ENCODE data around the gene CNGA4. TPM values are rescaled to one million over a fixed set of nuclear protein-coding genes. Genes with fewer than 3 reads are reported as not detected.

The CNGA4 gene, protein sequence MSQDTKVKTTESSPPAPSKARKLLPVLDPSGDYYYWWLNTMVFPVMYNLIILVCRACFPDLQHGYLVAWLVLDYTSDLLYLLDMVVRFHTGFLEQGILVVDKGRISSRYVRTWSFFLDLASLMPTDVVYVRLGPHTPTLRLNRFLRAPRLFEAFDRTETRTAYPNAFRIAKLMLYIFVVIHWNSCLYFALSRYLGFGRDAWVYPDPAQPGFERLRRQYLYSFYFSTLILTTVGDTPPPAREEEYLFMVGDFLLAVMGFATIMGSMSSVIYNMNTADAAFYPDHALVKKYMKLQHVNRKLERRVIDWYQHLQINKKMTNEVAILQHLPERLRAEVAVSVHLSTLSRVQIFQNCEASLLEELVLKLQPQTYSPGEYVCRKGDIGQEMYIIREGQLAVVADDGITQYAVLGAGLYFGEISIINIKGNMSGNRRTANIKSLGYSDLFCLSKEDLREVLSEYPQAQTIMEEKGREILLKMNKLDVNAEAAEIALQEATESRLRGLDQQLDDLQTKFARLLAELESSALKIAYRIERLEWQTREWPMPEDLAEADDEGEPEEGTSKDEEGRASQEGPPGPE
- not detected in 2 replicates for total RNA-seq

DNA sequence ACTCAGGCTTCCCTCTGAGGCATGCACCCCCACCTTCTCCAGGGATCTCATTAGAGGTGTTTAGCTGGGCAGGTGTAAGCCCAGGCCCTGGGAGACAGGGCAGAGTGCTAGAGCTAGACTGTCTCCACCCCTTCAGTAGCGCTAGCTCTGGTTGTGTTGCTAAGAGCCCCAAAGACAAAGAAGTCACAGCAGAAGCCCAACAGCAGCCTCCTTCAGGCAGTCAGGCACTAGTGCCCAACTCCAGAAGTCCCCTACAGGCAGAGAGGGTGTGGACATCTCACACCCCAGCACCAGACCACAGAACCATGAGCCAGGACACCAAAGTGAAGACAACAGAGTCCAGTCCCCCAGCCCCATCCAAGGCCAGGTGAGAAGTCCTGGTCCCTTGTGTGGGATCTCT is at the start of gene CNGA4:
Gene CNGA4, plus strand, starts transcription at position 188 of the 400 bp plus-strand sequence. Its CDS starts 118 bp downstream, at position 306.
- no peak within 1 kb of the TSS for H3K4me3 Mint-ChIP-seq (ENCODE audit: low read depth)
- no peak within 1 kb of the TSS for H3K27ac Mint-ChIP-seq
- no peak for DNase-seq (ENCODE audit: low spot score)
- H3K4me1 Mint-ChIP-seq (ENCODE audit: low read depth) = peaks cover 9% of the 10 kb centered on the region
- peaks cover 5% of the 10 kb centered on the region for H3K27me3 Mint-ChIP-seq (ENCODE audit: low read depth)
- intact Hi-C loops (cut with micrococcal nuclease) = loop anchor here (5.0 to 10.0 kb wide), 3 partner anchors 113 to 554 kb away; partner anchors contain the start of genes TAF10, TPP1, TRIM22 and TRIM5
- no peaks in the 10 kb centered on the region for H3K9me3 Mint-ChIP-seq
- H3K36me3 Mint-ChIP-seq (ENCODE audit: low read depth) = no peaks in the 10 kb centered on the region

DNA sequence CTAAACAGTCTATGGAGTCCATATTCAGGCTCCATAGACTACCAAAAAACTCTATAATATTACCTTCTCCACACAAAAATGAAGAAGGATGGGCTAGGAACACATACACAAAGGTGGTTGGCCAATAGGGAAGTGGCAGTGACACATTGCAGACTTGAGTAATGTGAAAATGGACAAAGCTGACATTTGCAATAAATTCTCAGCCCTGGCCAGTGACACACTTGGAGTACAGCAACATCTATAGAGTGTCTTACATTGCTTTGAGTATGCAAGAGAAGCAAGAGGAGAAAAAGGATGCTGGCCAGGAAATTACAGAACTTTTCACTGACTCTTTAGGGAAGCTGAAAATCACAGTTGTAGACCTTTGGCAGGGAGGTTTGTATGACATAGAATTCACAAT is 47.1 kb upstream of the CNGA4 start:
- intact Hi-C loops (cut with micrococcal nuclease) = no loop called here
- no peak for DNase-seq (ENCODE audit: low spot score)
- H3K9me3 Mint-ChIP-seq = peaks cover 7% of the 10 kb centered on the region
- H3K36me3 Mint-ChIP-seq (ENCODE audit: low read depth) = no peaks in the 10 kb centered on the region
- H3K4me3 Mint-ChIP-seq (ENCODE audit: low read depth) = no peak overlapping the region
- peaks cover 6% of the 10 kb centered on the region for H3K27me3 Mint-ChIP-seq (ENCODE audit: low read depth)
- peaks cover 25% of the 10 kb centered on the region for H3K4me1 Mint-ChIP-seq (ENCODE audit: low read depth)
- H3K27ac Mint-ChIP-seq = no peak overlapping the region

DNA sequence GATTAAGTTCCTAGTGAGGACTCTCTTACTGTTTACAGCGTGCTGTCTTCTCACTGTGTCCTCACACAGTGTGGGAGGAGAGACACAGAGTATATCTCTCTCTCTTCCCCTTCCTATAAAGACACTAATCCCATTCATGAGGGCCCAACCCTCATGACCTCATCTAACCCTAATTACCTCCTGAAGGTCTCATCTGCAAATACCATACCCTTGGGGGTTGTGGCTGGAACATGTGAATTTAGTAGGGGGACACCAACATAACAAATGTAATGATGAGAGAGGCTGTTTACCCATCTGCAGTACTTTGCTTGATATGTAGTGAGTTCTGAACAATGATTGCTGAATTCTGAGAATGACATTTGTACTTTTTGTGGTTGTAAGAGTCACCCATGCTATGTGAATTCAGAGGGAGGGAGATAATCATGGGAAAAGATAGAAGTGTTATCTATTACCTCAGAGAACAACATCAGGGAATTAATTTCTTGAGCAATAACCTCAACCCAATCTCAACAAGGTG is 44.8 kb upstream of the CNGA4 start:
- Mint-ChIP-seq H3K27ac (peak overlapping the region; percentile 54), H3K9me3 (peaks cover 7% of the 10 kb centered on the region), H3K36me3 (ENCODE audit: low read depth) (no peaks in the 10 kb centered on the region), H3K4me1 (ENCODE audit: low read depth) (peaks cover 29% of the 10 kb centered on the region), H3K27me3 (ENCODE audit: low read depth) (peaks cover 6% of the 10 kb centered on the region), H3K4me3 (ENCODE audit: low read depth) (no peak overlapping the region)
- DNase-seq (ENCODE audit: low spot score) = no peak
- intact Hi-C loops (cut with micrococcal nuclease) = loop anchor here (1.0 kb wide), 2 partner anchors 39 to 126 kb away; partner anchors contain the start of gene CAVIN3

DNA sequence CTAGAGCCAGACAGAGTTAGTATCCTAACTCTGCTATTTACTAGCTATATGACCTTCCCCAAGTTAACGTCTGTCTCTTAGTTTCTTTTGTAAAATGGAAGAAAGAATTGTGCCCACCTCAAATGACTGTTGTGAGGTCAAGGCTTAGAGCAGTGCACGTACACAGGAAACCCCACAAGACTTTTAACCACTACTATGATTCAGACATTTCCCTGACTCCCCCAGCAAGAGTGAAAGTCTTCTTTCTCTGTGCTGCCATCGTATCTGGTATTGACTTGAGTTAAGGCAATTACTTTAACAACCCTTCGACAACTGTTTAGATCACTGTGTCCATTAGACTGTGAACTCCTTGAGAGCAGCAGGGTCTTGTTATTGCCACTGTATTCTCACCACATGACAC is 42.5 kb upstream of the CNGA4 start:
- DNase-seq (ENCODE audit: low spot score) = no peak
- H3K9me3 Mint-ChIP-seq = peaks cover 7% of the 10 kb centered on the region
- H3K27ac Mint-ChIP-seq = peak overlapping the region; percentile 29
- no peaks in the 10 kb centered on the region for H3K36me3 Mint-ChIP-seq (ENCODE audit: low read depth)
- H3K4me3 Mint-ChIP-seq (ENCODE audit: low read depth) = no peak overlapping the region
- intact Hi-C loops (cut with micrococcal nuclease) = loop anchor here (2.0 to 5.0 kb wide), 2 partner anchors 69 to 154 kb away; no protein-coding TSS in a partner anchor
- peaks cover 6% of the 10 kb centered on the region for H3K27me3 Mint-ChIP-seq (ENCODE audit: low read depth)
- H3K4me1 Mint-ChIP-seq (ENCODE audit: low read depth) = peaks cover 37% of the 10 kb centered on the region

- H3K27me3 Mint-ChIP-seq (ENCODE audit: low read depth) = peaks cover 2% of the 10 kb centered on the region
- intact Hi-C loops (cut with micrococcal nuclease) = loop anchor here (2.0 to 5.0 kb wide), 2 partner anchors 70 to 153 kb away; no protein-coding TSS in a partner anchor
- peak overlapping the region; percentile 26 for H3K27ac Mint-ChIP-seq
- H3K36me3 Mint-ChIP-seq (ENCODE audit: low read depth) = peaks cover 3% of the 10 kb centered on the region
- DNase-seq (ENCODE audit: low spot score) = no peak
- H3K4me3 Mint-ChIP-seq (ENCODE audit: low read depth) = no peak overlapping the region
- H3K4me1 Mint-ChIP-seq (ENCODE audit: low read depth) = peaks cover 44% of the 10 kb centered on the region
- peaks cover 7% of the 10 kb centered on the region for H3K9me3 Mint-ChIP-seq
These were observed 41.3 kb upstream of the CNGA4 start for GRCh38 chr11:6197466-6198200.

- H3K9me3 Mint-ChIP-seq = peaks cover 7% of the 10 kb centered on the region
- intact Hi-C loops (cut with micrococcal nuclease) = loop anchor here (5.0 kb wide), 1 partner anchor 72 kb away; no protein-coding TSS in a partner anchor
- peaks cover 2% of the 10 kb centered on the region for H3K27me3 Mint-ChIP-seq (ENCODE audit: low read depth)
- H3K4me3 Mint-ChIP-seq (ENCODE audit: low read depth) = no peak within 1 kb of the TSS
- no peak within 1 kb of the TSS for H3K27ac Mint-ChIP-seq
- DNase-seq (ENCODE audit: low spot score) = no peak
- H3K36me3 Mint-ChIP-seq (ENCODE audit: low read depth) = peaks cover 11% of the 10 kb centered on the region
- H3K4me1 Mint-ChIP-seq (ENCODE audit: low read depth) = peaks cover 53% of the 10 kb centered on the region
These were observed 39.6 kb upstream of the CNGA4 start, which contains the start of gene OR52W1 for GRCh38 chr11:6199174-6199810. TSS of gene OR52W1 (plus strand) at chr11:6199224. CDS start at chr11:6199224, 0 bp downstream.

DNA sequence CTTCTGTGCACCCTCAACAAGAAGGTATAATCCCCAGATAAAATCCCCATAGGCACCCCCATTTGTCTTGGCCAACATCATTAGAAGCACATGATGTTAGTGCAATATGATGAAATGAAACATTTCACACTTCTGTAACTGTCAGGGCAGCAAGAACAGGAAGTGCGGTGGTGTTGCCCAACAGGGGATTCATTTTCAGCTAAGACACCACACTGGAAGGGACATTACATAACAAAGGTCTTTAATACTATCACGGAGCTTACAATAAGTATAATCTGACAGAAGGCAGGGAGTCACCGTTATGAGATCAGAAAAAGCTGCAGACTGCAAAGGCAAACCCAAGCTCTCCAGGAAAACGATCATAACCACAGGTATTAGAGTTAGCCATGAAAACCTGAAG is 37.9 kb upstream of the CNGA4 start:
- peaks cover 43% of the 10 kb centered on the region for H3K4me1 Mint-ChIP-seq (ENCODE audit: low read depth)
- intact Hi-C loops (cut with micrococcal nuclease) = loop anchor here (1.0 kb wide), 1 partner anchor 34 kb away; no protein-coding TSS in a partner anchor
- H3K4me3 Mint-ChIP-seq (ENCODE audit: low read depth) = no peak overlapping the region
- H3K36me3 Mint-ChIP-seq (ENCODE audit: low read depth) = peaks cover 19% of the 10 kb centered on the region
- peak overlapping the region; percentile 52 for H3K27ac Mint-ChIP-seq
- no peak for DNase-seq (ENCODE audit: low spot score)
- H3K9me3 Mint-ChIP-seq = peaks cover 7% of the 10 kb centered on the region
- peaks cover 2% of the 10 kb centered on the region for H3K27me3 Mint-ChIP-seq (ENCODE audit: low read depth)

DNA sequence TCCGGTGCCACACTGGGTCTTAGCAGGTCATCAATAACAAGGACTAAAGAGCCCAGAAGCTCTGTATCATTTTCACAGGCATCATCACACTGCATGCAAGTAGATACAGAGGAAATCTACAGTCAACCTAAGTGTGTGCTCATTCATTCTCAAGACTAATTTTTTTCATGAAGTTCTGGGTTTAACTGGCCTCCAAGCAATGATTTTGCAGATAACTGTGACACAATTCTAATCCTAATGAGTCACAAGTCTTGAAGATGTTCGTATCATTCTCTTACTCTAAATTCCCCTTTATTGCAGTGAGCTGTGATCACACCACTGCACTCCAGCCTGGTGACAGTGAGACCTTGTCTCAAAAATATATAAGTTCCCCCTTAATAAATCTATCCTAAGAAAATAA is 37.4 kb upstream of the CNGA4 start:
- peaks cover 2% of the 10 kb centered on the region for H3K9me3 Mint-ChIP-seq

GRCh38 chr11:6202041-6202440 is 36.8 kb upstream of the CNGA4 start:
- Mint-ChIP-seq H3K4me3 (ENCODE audit: low read depth) (no peak overlapping the region), H3K4me1 (ENCODE audit: low read depth) (peaks cover 35% of the 10 kb centered on the region), H3K36me3 (ENCODE audit: low read depth) (peaks cover 21% of the 10 kb centered on the region), H3K9me3 (no peaks in the 10 kb centered on the region), H3K27ac (no peak overlapping the region), H3K27me3 (ENCODE audit: low read depth) (no peaks in the 10 kb centered on the region)
- intact Hi-C loops (cut with micrococcal nuclease) = no loop called here
- no peak for DNase-seq (ENCODE audit: low spot score)

More for the DNA sequence above, 37.4 kb upstream of the CNGA4 start:
- Mint-ChIP-seq H3K36me3 (ENCODE audit: low read depth) (peaks cover 19% of the 10 kb centered on the region), H3K27ac (peak overlapping the region; percentile 52), H3K4me3 (ENCODE audit: low read depth) (no peak overlapping the region), H3K4me1 (ENCODE audit: low read depth) (peaks cover 38% of the 10 kb centered on the region), H3K27me3 (ENCODE audit: low read depth) (no peaks in the 10 kb centered on the region)
- DNase-seq (ENCODE audit: low spot score) = no peak
- intact Hi-C loops (cut with micrococcal nuclease) = loop anchor here (1.0 kb wide), 1 partner anchor 34 kb away; no protein-coding TSS in a partner anchor

DNA sequence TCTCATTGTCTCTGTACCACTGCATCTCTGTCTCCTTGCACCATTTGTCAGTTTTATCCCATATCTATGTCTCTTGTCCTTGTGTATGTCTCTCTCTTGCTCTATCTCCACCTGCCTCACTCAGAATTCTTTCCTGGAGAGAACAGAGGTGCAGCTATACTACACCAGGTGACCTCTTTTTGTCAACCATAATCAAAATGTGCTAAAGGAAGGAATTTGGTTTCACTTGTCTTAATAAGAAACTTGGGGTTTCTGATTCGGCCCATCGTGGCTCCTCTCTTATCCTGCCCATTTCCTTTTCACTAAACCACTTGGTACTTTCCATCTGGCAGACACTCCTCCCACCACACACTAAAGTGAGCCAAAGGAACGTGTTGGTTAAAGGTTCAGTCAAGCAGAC is 35.6 kb upstream of the CNGA4 start:
- intact Hi-C loops (cut with micrococcal nuclease) = no loop called here
- no peak for DNase-seq (ENCODE audit: low spot score)
- H3K27me3 Mint-ChIP-seq (ENCODE audit: low read depth) = no peaks in the 10 kb centered on the region

GRCh38 chr11:6204706-6205105 is 34.2 kb upstream of the CNGA4 start:
- DNase-seq (ENCODE audit: low spot score) = no peak
- no peaks in the 10 kb centered on the region for H3K9me3 Mint-ChIP-seq
- no peaks in the 10 kb centered on the region for H3K27me3 Mint-ChIP-seq (ENCODE audit: low read depth)
- H3K4me1 Mint-ChIP-seq (ENCODE audit: low read depth) = peaks cover 32% of the 10 kb centered on the region
- H3K36me3 Mint-ChIP-seq (ENCODE audit: low read depth) = peaks cover 27% of the 10 kb centered on the region
- no peak overlapping the region for H3K27ac Mint-ChIP-seq
- H3K4me3 Mint-ChIP-seq (ENCODE audit: low read depth) = no peak overlapping the region
- intact Hi-C loops (cut with micrococcal nuclease) = no loop called here

More for the DNA sequence above, 35.6 kb upstream of the CNGA4 start:
- no peaks in the 10 kb centered on the region for H3K9me3 Mint-ChIP-seq
- peaks cover 32% of the 10 kb centered on the region for H3K4me1 Mint-ChIP-seq (ENCODE audit: low read depth)
- H3K4me3 Mint-ChIP-seq (ENCODE audit: low read depth) = no peak overlapping the region
- H3K27ac Mint-ChIP-seq = no peak overlapping the region
- peaks cover 21% of the 10 kb centered on the region for H3K36me3 Mint-ChIP-seq (ENCODE audit: low read depth)

DNA sequence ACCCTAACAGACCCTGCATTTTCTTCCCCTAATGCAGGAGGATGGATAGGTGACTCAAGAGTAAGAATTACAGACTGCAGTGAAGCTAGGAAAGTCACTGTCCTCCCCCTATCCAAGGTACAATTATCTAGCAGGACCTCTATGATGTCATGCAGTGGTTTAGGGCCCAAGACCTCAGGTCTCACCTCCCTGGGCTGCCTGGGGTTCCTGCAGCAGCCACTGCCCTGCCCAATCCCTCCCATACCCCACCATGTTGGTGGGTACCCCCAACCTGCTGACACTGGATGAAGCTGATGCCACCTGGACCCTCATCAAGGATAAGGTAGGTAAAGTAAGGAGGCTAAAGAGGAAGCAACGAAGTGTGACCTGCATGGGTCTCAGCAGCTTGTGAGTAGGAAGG is 33.5 kb upstream of the CNGA4 start, which contains the start of gene C11orf42:
Gene C11orf42, plus strand, starts transcription at position 192 of the 400 bp plus-strand sequence. Its CDS starts 59 bp downstream, at position 251.
- no peak within 1 kb of the TSS for H3K27ac Mint-ChIP-seq
- DNase-seq (ENCODE audit: low spot score) = no peak
- H3K27me3 Mint-ChIP-seq (ENCODE audit: low read depth) = no peaks in the 10 kb centered on the region
- peaks cover 32% of the 10 kb centered on the region for H3K4me1 Mint-ChIP-seq (ENCODE audit: low read depth)
- H3K4me3 Mint-ChIP-seq (ENCODE audit: low read depth) = no peak within 1 kb of the TSS
- intact Hi-C loops (cut with micrococcal nuclease) = no loop called here
- H3K9me3 Mint-ChIP-seq = no peaks in the 10 kb centered on the region
- H3K36me3 Mint-ChIP-seq (ENCODE audit: low read depth) = peaks cover 27% of the 10 kb centered on the region

Data from activated T-helper 2 cell treated with anti-CD3 and anti-CD28 coated beads, Interferon-gamma antibody, Interleukin-2, Interleukin-4, amounts not matched to agents 10 μg/mL and 5 μg/mL and 100 μg/mL, durations not matched to agents 14 hours and 24 hours and 36 hours (primary cell).